NCI-H82 treated with DMSO at 0.1 percent for 48 hours (cell line): ENCODE data around the gene PIGS.

Experiments
- DNase-seq: peaks from one replicate; lab custom pipeline; 2025; ENCODE audit not compliant: unreplicated experiment; lab: John Stamatoyannopoulos, UW

PIGS gene

DNA sequence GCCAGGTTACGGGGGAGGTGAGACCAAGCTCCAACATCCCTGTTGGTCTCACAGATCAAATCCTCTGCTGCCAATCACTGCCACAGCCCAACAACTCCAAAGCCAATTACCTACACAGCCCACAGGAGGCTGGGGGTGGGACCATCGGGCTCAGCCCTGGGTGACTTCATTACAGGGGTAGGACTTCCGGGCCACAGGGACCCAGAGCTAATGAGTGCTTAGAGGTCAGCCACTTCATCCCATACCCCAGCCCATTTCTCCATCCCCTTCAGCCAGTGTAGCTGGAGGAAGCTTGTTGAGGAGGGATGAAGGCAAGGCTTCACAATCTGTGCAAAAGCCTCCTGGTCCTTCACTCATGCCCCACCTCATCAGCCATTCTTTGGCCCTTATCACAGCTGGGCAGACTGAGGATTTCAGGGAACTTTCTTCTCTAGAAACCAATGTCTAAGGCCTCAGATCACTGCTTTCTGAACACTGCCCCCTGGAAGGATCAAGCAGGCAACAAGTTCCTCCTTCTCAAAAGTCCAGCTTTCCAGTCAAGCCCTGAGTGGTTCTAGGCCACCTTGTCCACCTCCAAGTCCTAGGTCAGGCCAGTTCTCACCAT lies 59.4 kb downstream of the PIGS start:
- DNase-seq, result peak; percentile 94

DNA sequence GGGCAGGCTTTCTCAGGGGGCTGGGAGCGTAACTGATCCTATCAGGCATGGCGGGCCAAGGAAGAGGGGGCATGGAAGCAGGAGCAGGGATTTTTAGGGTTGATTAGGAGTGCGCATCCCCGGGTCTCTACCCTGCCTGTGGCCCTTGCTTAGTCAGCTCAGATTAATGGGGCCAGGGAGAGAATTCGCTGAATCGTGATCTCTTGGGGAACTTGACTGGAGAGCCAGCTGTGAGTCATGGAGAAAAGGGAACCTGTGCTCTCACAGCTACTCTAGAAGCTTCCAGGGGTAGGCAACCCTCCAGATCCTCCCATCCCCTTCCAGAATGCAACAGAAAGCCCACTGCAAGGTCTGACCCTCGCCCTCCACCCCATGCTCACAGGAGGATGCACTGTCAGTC lies 61.5 kb downstream of the PIGS start:
- no peak for DNase-seq

DNA sequence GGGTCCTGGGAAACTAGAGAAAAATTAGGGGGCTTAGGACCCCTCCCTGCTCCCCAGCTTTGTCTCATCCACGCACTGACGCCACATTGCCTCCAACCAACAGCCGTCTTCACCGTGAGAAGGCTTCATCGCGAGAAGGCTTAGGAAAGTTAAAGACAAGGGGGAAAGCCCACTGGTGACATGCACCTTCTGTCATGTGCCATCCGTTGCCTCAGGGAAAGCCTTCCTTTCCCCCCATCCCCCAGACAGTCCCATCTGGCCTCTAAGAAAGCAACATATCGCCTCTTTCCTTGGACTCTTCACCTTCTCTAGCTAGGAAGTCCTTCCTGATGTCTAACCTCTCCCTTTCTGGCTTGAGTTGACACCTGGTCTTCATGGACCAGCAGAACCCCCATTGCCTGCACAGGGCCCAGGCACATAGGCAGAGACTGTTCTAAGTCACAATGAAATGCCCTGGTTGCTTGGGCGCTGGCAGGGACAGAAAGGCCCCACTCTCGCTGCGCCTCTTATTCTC lies 63.1 kb downstream of the PIGS start:
- DNase-seq, result peak; percentile 25

DNA sequence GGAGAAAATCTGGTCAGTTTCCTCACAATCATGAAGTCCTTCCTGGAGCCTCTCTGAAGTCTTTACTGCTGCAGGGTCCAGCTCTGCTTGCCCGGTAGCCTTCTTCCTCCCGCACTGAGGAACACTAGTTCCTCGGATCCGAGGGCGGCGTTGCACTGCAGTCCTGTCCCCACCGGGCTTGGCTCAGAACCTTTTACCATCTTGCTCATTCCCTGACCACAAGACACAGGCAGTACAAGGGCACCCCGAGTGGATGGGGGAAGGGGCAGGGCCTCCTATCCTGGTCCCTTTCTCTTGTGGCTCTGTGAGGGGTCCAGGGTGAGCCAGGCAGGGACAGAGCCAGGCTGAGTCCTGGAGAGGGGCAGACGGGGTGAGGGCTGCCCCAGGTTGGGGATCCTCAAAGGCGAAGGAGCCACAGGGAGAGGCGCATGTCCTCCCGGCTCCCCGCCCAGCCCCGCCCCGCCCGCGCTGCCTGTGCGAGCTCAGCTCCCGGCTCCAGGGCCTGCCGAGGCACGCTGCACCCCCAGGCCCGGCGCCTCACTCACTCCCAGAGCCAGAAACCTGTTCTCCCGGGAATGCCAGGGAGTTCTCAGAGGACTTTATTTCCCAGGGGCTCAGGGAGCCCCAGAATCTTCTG lies 63.6 kb downstream of the PIGS start:
- DNase-seq, result no peak

DNA sequence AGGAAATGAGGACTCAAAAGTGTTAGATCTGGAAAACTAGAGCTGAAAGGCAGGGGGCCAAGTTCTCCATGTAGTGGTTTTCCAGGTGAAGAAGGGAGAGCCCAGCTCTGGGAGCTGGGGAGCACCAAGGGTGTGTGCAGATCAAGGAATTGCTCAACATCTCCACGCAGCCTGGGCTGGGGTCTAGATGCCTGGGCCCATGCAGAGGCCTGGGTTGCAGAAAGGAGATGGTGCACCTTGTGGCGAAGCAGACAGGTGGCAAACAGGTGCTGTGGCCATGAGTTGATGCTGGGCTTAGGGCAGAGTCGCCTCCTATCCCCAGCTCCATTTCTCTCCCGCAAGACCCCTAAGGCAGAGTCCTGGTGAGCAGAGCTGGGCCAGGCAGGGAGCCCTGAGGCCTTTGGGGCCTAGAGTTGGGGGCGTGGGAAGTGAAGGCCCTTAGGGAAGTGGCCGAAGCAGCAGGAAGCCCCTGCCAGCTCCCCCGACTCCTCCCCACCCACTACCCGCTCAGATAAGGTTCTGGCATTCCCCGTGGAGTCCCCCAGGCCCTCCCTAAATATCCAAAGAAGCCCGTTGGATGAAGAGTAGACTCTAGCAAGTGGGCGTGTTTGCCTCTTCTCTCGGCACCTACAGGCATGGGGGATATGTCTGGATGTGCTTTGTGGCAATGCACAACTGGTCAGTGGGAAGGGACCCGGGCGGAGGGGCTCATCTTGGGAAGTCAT lies 64.4 kb downstream of the PIGS start:
- DNase-seq, result no peak

DNA sequence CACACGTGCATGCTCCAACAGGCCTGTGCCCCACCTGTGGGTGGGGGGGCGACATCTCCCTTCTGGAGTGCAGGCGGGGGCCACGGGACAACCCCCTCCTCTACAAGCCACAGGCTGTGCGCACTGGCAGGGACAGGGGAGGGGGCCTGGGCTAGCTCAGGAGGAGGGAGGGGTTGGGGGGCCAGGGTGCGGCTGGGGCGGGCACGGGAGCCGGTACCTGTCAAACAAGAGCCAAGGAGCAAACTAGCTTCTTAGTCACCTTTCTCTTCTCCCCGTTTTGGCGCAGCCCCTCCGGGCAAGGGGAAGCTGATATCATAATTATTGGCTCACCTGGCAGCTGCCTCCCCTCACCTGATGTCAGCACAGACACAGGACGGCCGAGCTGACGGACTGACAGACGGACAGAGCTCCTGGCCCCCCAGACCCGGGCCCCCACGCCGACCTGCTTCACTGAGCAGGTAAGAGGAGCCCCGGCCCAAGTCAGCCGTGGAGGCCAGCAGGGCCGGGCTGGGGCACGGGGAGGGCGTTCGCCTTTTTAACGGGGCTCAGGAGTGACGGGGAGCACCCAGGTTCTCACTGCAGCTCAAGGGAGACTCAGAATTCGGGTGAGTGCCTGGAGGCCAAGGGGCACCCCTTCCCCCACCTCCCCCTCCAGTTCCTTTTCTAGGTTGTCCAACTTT lies 65.2 kb downstream of the PIGS start, which contains the start of gene FOXN1:
Gene FOXN1, plus strand, starts transcription at position 363 of the 680 bp plus-strand sequence. CDS start 17,622 bp downstream, outside the sequence.
- DNase-seq, result no peak

DNA sequence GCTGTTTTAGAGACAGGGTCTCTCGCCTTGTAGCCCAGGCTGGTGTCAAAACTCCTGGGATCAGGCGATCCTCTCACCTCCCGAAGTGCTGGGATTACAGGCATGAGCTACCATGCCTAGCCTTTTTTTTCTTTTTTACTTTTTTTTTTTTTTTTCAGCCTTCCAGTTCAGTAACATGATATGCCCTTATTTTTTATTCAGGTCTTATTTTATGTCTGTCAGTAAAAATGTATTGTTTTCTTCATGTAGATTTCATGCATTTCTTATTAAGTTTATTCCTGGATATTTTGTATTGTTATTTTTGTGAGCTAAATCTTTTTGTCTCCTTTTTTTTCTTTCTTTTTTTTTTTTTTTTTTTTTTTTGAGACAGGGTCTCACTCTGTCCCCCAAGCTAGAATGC lies 67.9 kb downstream of the PIGS start:
- DNase-seq, result no peak
